Mucosa of descending colon (tissue), 3 donors: ENCODE data around the gene MAML2. TPM values are rescaled to one million over a fixed set of nuclear protein-coding genes. Genes with fewer than 3 reads are reported as not detected.

Source experiments
- ATAC-seq: fragments of 200-7000 bp; cut with Tn5 transposase; one replicate; pipeline ENCODE4 v1.9.1; 2020; ENCODE audit warnings: mild to moderate bottlenecking, moderate library complexity
- DNase-seq, 3 donors: peaks; one replicate each; pipeline ENCODE4 v3.0.0-alpha.2; 2020
- H3K36me3 ChIP-seq: fragments of 200-600 bp; one replicate; pipeline ENCODE4 v1.8.0; 2021; ENCODE audit warnings: low read depth, mild to moderate bottlenecking
- H3K4me1 ChIP-seq: fragments of 200-600 bp; one replicate; pipeline ENCODE4 v1.8.0; 2021; ENCODE audit warnings: low read depth, mild to moderate bottlenecking
- H3K4me3 ChIP-seq: fragments of 200-600 bp; one replicate; pipeline ENCODE4 v1.8.0; 2021; ENCODE audit warnings: mild to moderate bottlenecking
- H3K9me3 ChIP-seq: fragments of 200-600 bp; one replicate; pipeline ENCODE4 v1.8.0; 2021; ENCODE audit warnings: mild to moderate bottlenecking
- CTCF ChIP-seq: fragments of 200-600 bp; IDR thresholded peaks from one replicate; pipeline ENCODE4 v1.8.0; 2022; ENCODE audit warnings: antibody characterized with exemption, mild to moderate bottlenecking
- intact Hi-C, 2 donors: fragments of 100-400 bp; cut with DNase I in 1 of 2; cut with micrococcal nuclease in 1 of 2; formaldehyde crosslinking; loops; one replicate each; pipeline versions ENCODE4 v1.11.0 to v1.11.1; 2022; cut with DNase I, micrococcal nuclease
- total RNA-seq, 3 donors: library from RNA; stranded (reverse); fragmentation: NEBNext Ultra II Directional in 2 of 3; extraction: Animal tissue kit (Norgen Biotek cat#: 25700) in 2 of 3; gene quantifications; one replicate each; pipeline versions ENCODE4 v1.2.1 to v1.2.4, GENCODE V29; 2021 to 2023
- donor health status: DM: no; HTN: no; CAD: no; lungs with moderate emphysema.
- donor health status: DM: no; HTN: no; CAD: no.
- donor health status: DM: no; HTN: yes; CAD: no.

The MAML2 gene
- total RNA-seq, 3 donors from 2014 or later, result 15.2 to 26.4 (median 15.8) TPM

GRCh38 chr11:96321091-96321490 lies 21.9 kb downstream of the MAML2 start:
- DNase-seq, result no peak
- no peaks in the 10 kb centered on the region for H3K9me3 ChIP-seq
- no peaks in the 10 kb centered on the region for H3K36me3 ChIP-seq
- no peak for TF ChIP-seq CTCF
- H3K4me1 ChIP-seq, result no peaks in the 10 kb centered on the region
- no peak for ATAC-seq
- H3K4me3 ChIP-seq, result no peak overlapping the region
- intact Hi-C loops, result no loop called here

GRCh38 chr11:96319898-96320656 lies 22.9 kb downstream of the MAML2 start:
- intact Hi-C loops, result no loop called here
- DNase-seq, result no peak
- no peaks in the 10 kb centered on the region for H3K36me3 ChIP-seq
- H3K4me3 ChIP-seq, result no peak overlapping the region
- peaks cover 1% of the 10 kb centered on the region for H3K4me1 ChIP-seq
- no peaks in the 10 kb centered on the region for H3K9me3 ChIP-seq
- ATAC-seq, result no peak
- no peak for TF ChIP-seq CTCF

GRCh38 chr11:96318850-96319249 lies 24.1 kb downstream of the MAML2 start:
- intact Hi-C loops, result no loop called here
- DNase-seq, result no peak
- no peak for ATAC-seq
- Histone ChIP-seq H3K4me1 (peaks cover 14% of the 10 kb centered on the region), H3K9me3 (no peaks in the 10 kb centered on the region), H3K4me3 (no peak overlapping the region), H3K36me3 (no peaks in the 10 kb centered on the region)
- TF ChIP-seq CTCF, result no peak

- Histone ChIP-seq H3K4me3 (no peak overlapping the region), H3K9me3 (no peaks in the 10 kb centered on the region), H3K36me3 (no peaks in the 10 kb centered on the region), H3K4me1 (peaks cover 14% of the 10 kb centered on the region)
- intact Hi-C loops, result no loop called here
- TF ChIP-seq CTCF, result no peak
- ATAC-seq (no peak), DNase-seq (no peak)
Observed at GRCh38 chr11:96318399-96318798, 24.6 kb downstream of the MAML2 start.

- intact Hi-C loops, result no loop called here
- TF ChIP-seq CTCF, result no peak
- DNase-seq (no peak), ATAC-seq (no peak)
- Histone ChIP-seq H3K9me3 (no peaks in the 10 kb centered on the region), H3K36me3 (no peaks in the 10 kb centered on the region), H3K4me3 (no peak overlapping the region), H3K4me1 (peaks cover 14% of the 10 kb centered on the region)
Observed at GRCh38 chr11:96317985-96318384, 25.0 kb downstream of the MAML2 start.

- Histone ChIP-seq H3K9me3 (no peaks in the 10 kb centered on the region), H3K4me3 (no peak overlapping the region), H3K36me3 (no peaks in the 10 kb centered on the region), H3K4me1 (peaks cover 14% of the 10 kb centered on the region)
- no peak for DNase-seq
- intact Hi-C loops, result no loop called here
- TF ChIP-seq CTCF, result no peak
- no peak for ATAC-seq
Observed at GRCh38 chr11:96317571-96317970, 25.4 kb downstream of the MAML2 start.
